H1 (cell line): ENCODE measurements around the gene SLC44A5. TPM values are rescaled to one million over a fixed set of nuclear protein-coding genes. Genes with fewer than 3 reads are reported as not detected.

Experiments
- CTCF ChIA-PET: fragments of 300-600 bp; sonication (Branson Sonifier 250); formaldehyde crosslinking; loops from one replicate; lab custom pipeline; 2021; ENCODE audit not compliant: partially characterized antibody; lab: Charles Lee
- POLR2A ChIA-PET: fragments of 300-600 bp; sonication (Branson Sonifier 250); formaldehyde crosslinking; loops from one replicate; lab custom pipeline; 2021; ENCODE audit warnings: inconsistent platforms; ENCODE audit not compliant: partially characterized antibody; lab: Charles Lee
- DNase-seq, 2 experiments: peaks; one replicate each; pipeline versions ENCODE4 v3.0.0 to v3.0.0-alpha.2; 2010 to 2022; ENCODE audit warnings: low spot score in 2 of 2, low read depth in 1 of 2, mixed read lengths in 1 of 2
- FAIRE-seq: peaks from 2 replicates; lab custom pipeline; 2011; peaks lifted over from hg19 to GRCh38; lab: Jason Lieb, UNC
- H2AFZ ChIP-seq: 2 replicates; pipeline ENCODE4 v1.8.1; 2012; ENCODE audit warnings: low read length, inconsistent platforms
- H2AK5ac ChIP-seq: 2 replicates; pipeline ENCODE4 v1.6.1; 2013; ENCODE audit warnings: low read depth, low read length
- H2BK120ac ChIP-seq: replicated peaks from 2 replicates; pipeline ENCODE3; 2013; ENCODE audit warnings: low read depth, low read length, inconsistent platforms
- H2BK12ac ChIP-seq: 2 replicates; pipeline ENCODE4 v1.6.1; 2013; ENCODE audit warnings: low read depth, low read length
- H2BK15ac ChIP-seq: 2 replicates; pipeline ENCODE4 v1.6.1; 2013; ENCODE audit warnings: low read length
- H2BK20ac ChIP-seq: 2 replicates; pipeline ENCODE4 v1.6.1; 2013; ENCODE audit warnings: low read length
- H2BK5ac ChIP-seq: 2 replicates; pipeline ENCODE4 v1.6.1; 2013; ENCODE audit warnings: low read depth, low read length
- H3K14ac ChIP-seq: 2 replicates; pipeline ENCODE4 v1.6.1; 2013; ENCODE audit warnings: inconsistent platforms; ENCODE audit not compliant: insufficient read length
- H3K18ac ChIP-seq: 2 replicates; pipeline ENCODE4 v1.6.1; 2013; ENCODE audit warnings: low read length; ENCODE audit errors: extremely low read depth
- H3K23ac ChIP-seq: 2 replicates; pipeline ENCODE4 v1.6.1; 2013; ENCODE audit warnings: inconsistent platforms; ENCODE audit not compliant: insufficient read length
- H3K23me2 ChIP-seq: 2 replicates; pipeline ENCODE4 v1.6.1; 2013; ENCODE audit warnings: low read depth, low read length
- H3K27ac ChIP-seq: 2 replicates; pipeline ENCODE4 v1.6.1; 2011; ENCODE audit warnings: low read depth, low read length, inconsistent platforms
- H3K27me3 ChIP-seq, 4 experiments: replicated peaks in 1 of 4; 1 replicate in 1 of 4; 2 replicates in 3 of 4; pipeline versions ENCODE4 v1.6.1 to v1.8.1; 2011 to 2013; ENCODE audit warnings: low read length in 3 of 4, mild to moderate bottlenecking in 3 of 4, inconsistent platforms in 2 of 4, mixed read lengths in 2 of 4, moderate library complexity in 1 of 4; ENCODE audit not compliant: control insufficient read depth in 3 of 4, insufficient read depth in 3 of 4; ENCODE audit errors: extremely low read depth in 1 of 4
- H3K36me3 ChIP-seq, 4 experiments: 2 replicates each; pipeline versions ENCODE4 v1.6.1 to v1.8.1; 2011 to 2013; ENCODE audit warnings: mild to moderate bottlenecking in 4 of 4, low read length in 3 of 4, moderate library complexity in 2 of 4, control low read depth in 1 of 4, inconsistent platforms in 1 of 4; ENCODE audit not compliant: insufficient read depth in 4 of 4, control insufficient read depth in 2 of 4
- H3K4ac ChIP-seq: replicated peaks from 2 replicates; pipeline ENCODE3; 2013; ENCODE audit warnings: low read length, low read depth, mixed read lengths, inconsistent platforms; ENCODE audit not compliant: insufficient read length
- H3K4me1 ChIP-seq, 4 experiments: replicated peaks in 1 of 4; 1 replicate in 1 of 4; 2 replicates in 3 of 4; pipeline versions ENCODE4 v1.6.1 to v1.8.1; 2011 to 2013; ENCODE audit warnings: low read length in 3 of 4, inconsistent platforms in 2 of 4, mixed read lengths in 1 of 4; ENCODE audit not compliant: insufficient read depth in 4 of 4, control insufficient read depth in 3 of 4
- H3K4me2 ChIP-seq, 2 experiments: 2 replicates each; pipeline versions ENCODE4 v1.6.1 to v1.8.1; 2011 to 2013; ENCODE audit warnings: low read depth in 2 of 2, low read length in 2 of 2, control low read depth in 1 of 2, inconsistent platforms in 1 of 2, mild to moderate bottlenecking in 1 of 2; ENCODE audit not compliant: insufficient read depth in 1 of 2
- H3K4me3 ChIP-seq, 4 experiments: fragments of 200-600, 300-600 bp in 1 of 4; sonication (generic), shearing (Covaris generic), sonication (Bioruptor Twin) in 1 of 4; 2 replicates each; pipeline versions ENCODE4 v1.5.1 to v1.8.1; 2011 to 2016; ENCODE audit warnings: low read length in 4 of 4, low read depth in 3 of 4, control low read depth in 2 of 4, inconsistent platforms in 2 of 4, mild to moderate bottlenecking in 2 of 4, mixed read lengths in 1 of 4, moderate library complexity in 1 of 4; ENCODE audit not compliant: insufficient read depth in 2 of 4; ENCODE audit errors: extremely low read depth in 1 of 4
- H3K56ac ChIP-seq: replicated peaks from 2 replicates; pipeline ENCODE3; 2013; ENCODE audit warnings: low read depth, mild to moderate bottlenecking, mixed read lengths, low read length, inconsistent platforms; ENCODE audit not compliant: insufficient read length
- H3K79me1 ChIP-seq: 2 replicates; pipeline ENCODE4 v1.6.1; 2013; ENCODE audit warnings: low read depth, low read length, control low read depth
- H3K79me2 ChIP-seq, 2 experiments: 2 replicates each; pipeline versions ENCODE4 v1.6.1 to v1.8.1; 2012 to 2013; ENCODE audit warnings: low read length in 2 of 2, mild to moderate bottlenecking in 2 of 2, inconsistent platforms in 1 of 2; ENCODE audit not compliant: insufficient read depth in 2 of 2, control insufficient read depth in 1 of 2
- H3K9ac ChIP-seq, 4 experiments: replicated peaks in 1 of 4; 1 replicate in 1 of 4; 2 replicates in 3 of 4; pipeline versions ENCODE4 v1.6.1 to v1.8.1; 2011 to 2013; ENCODE audit warnings: low read depth in 3 of 4, low read length in 3 of 4, control low read depth in 2 of 4, mild to moderate bottlenecking in 2 of 4, moderate library complexity in 2 of 4, inconsistent platforms in 1 of 4; ENCODE audit errors: extremely low read depth in 1 of 4
- H3K9me3 ChIP-seq, 2 experiments: 2 replicates each; pipeline versions ENCODE4 v1.6.1 to v1.8.1; 2012 to 2013; ENCODE audit warnings: mild to moderate bottlenecking in 2 of 2, moderate library complexity in 2 of 2, control low read depth in 1 of 2, inconsistent platforms in 1 of 2, low read depth in 1 of 2, low read length in 1 of 2, mixed read lengths in 1 of 2; ENCODE audit not compliant: insufficient read depth in 2 of 2
- H4K20me1 ChIP-seq, 2 experiments: replicated peaks in 1 of 2; 2 replicates each; pipeline versions ENCODE3 to v1.8.1; 2011 to 2013; ENCODE audit warnings: inconsistent platforms in 2 of 2, low read length in 2 of 2, mild to moderate bottlenecking in 1 of 2; ENCODE audit not compliant: insufficient read depth in 2 of 2, control insufficient read depth in 1 of 2
- H4K5ac ChIP-seq: 2 replicates; pipeline ENCODE4 v1.6.1; 2013; ENCODE audit warnings: low read length, low read depth, mixed read lengths, inconsistent platforms; ENCODE audit not compliant: insufficient read length
- H4K8ac ChIP-seq: 2 replicates; pipeline ENCODE4 v1.8.0; 2013; ENCODE audit warnings: mild to moderate bottlenecking, moderate library complexity, low read length, inconsistent platforms; ENCODE audit not compliant: insufficient read depth; ENCODE audit errors: extremely low read depth
- H4K91ac ChIP-seq: replicated peaks from 2 replicates; pipeline ENCODE3; 2013; ENCODE audit warnings: low read length, mixed read lengths, inconsistent platforms; ENCODE audit not compliant: insufficient read length
- BCL11A ChIP-seq, 2 experiments: IDR thresholded peaks; one replicate each; pipeline ENCODE4 v1.6.1; 2011; ENCODE audit warnings: low read depth in 2 of 2, low read length in 2 of 2, mild to moderate bottlenecking in 2 of 2
- BRCA1 ChIP-seq: IDR thresholded peaks from 2 replicates; pipeline ENCODE4 v1.6.1; 2012; ENCODE audit warnings: low read depth, low read length, improper control_type of control experiment
- CBX5 ChIP-seq: fragments of 300-800, 300-1000 bp; sonication (generic); IDR thresholded peaks from 2 replicates; pipeline ENCODE4 v1.7.1; 2016; ENCODE audit warnings: antibody characterized with exemption, low read length, low read depth
- CREB1 ChIP-seq: IDR thresholded peaks from 2 replicates; pipeline ENCODE4 v1.6.1; 2012; ENCODE audit warnings: inconsistent platforms
- EP300 ChIP-seq, 2 experiments: IDR thresholded peaks; 1 replicate in 1 of 2; 2 replicates in 1 of 2; pipeline ENCODE4 v1.6.1; 2011 to 2012; ENCODE audit warnings: low read depth in 2 of 2, low read length in 2 of 2, mild to moderate bottlenecking in 2 of 2, borderline replicate concordance in 1 of 2, inconsistent platforms in 1 of 2, moderate library complexity in 1 of 2
- KDM1A ChIP-seq: fragments of 200-600, 300-600 bp; sonication (generic); IDR thresholded peaks from 2 replicates; pipeline ENCODE4 v1.7.1; 2016; ENCODE audit warnings: mild to moderate bottlenecking, low read length, borderline replicate concordance
- MAFK ChIP-seq: IDR thresholded peaks from 2 replicates; pipeline ENCODE4 v1.6.1; 2012; ENCODE audit warnings: low read depth, mild to moderate bottlenecking, improper control_type of control experiment, low read length
- POLR2A ChIP-seq, 2 experiments: IDR thresholded peaks; 1 replicate in 1 of 2; 2 replicates in 1 of 2; pipeline ENCODE4 v1.6.1; 2011; ENCODE audit warnings: low read depth in 2 of 2, low read length in 2 of 2, mild to moderate bottlenecking in 2 of 2; ENCODE audit errors: control extremely low read depth in 1 of 2
- POLR2AphosphoS5 ChIP-seq: IDR thresholded peaks from 2 replicates; pipeline ENCODE4 v1.6.1; 2011; ENCODE audit warnings: low read depth, low read length
- RBBP5 ChIP-seq: IDR thresholded peaks from 2 replicates; pipeline ENCODE4 v1.7.1; 2012; ENCODE audit warnings: low read depth, mild to moderate bottlenecking, inconsistent platforms, low read length, moderate library complexity, borderline replicate concordance
- RFX5 ChIP-seq: IDR thresholded peaks from 2 replicates; pipeline ENCODE4 v1.6.1; 2011; ENCODE audit warnings: low read depth, low read length, improper control_type of control experiment, borderline replicate concordance
- RXRA ChIP-seq: IDR thresholded peaks from 2 replicates; pipeline ENCODE4 v1.6.1; 2011; ENCODE audit warnings: low read depth, mild to moderate bottlenecking, low read length, moderate library complexity; ENCODE audit not compliant: insufficient read depth
- SP4 ChIP-seq: IDR thresholded peaks from 2 replicates; pipeline ENCODE4 v1.6.1; 2012; ENCODE audit warnings: low read length, inconsistent platforms
- SRF ChIP-seq: IDR thresholded peaks from 2 replicates; pipeline ENCODE4 v1.6.1; 2011; ENCODE audit warnings: mild to moderate bottlenecking, low read depth, low read length, moderate library complexity
- WGBS, 2 experiments: shearing (Covaris generic) in 1 of 2; methylation state at CpG; one replicate each; pipeline versions ENCODE4 v1.1.6 to v1.1.7; 2013 to 2015; ENCODE audit warnings: low lambda C conversion rate in 2 of 2, mixed read lengths in 2 of 2, inconsistent platforms in 1 of 2, low coverage in 1 of 2, missing lambda C conversion rate in 1 of 2; ENCODE audit not compliant: insufficient replicate concordance in 2 of 2, insufficient coverage in 1 of 2, insufficient read length in 1 of 2; ENCODE audit errors: extremely low coverage in 1 of 2, missing lambda C conversion rate in 1 of 2; 5-methylcytosine and 5-hydroxymethylcytosine counted together
- polyA plus RNA-seq, 7 experiments: library from polyadenylated mRNA; depleted of rRNA in 3 of 7; stranded (reverse) in 5 of 7; unstranded in 2 of 7; fragments of >200 nt in 5 of 7; fragments of 200-250 nt in 2 of 7; gene quantifications; 1 replicate in 5 of 7; 2 replicates in 1 of 7; 4 replicates in 1 of 7; pipeline versions ENCODE4 v1.2.1 to v1.2.3, GENCODE V29; 2011 to 2013; ENCODE audit warnings: missing spikeins in 2 of 7, mixed read lengths in 2 of 7
- total RNA-seq: library from RNA; stranded (reverse); fragmentation: NEBNext Ultra II Directional; extraction: Animal tissue kit (Norgen Biotek cat#: 25700); gene quantifications from 2 replicates; pipeline ENCODE4 v1.2.1, GENCODE V29; 2021
- TF ChIP-seq, protein P1 (sequence below): IDR thresholded peaks from 2 replicates; pipeline ENCODE4 v1.6.1; 2011; ENCODE audit warnings: low read depth, mild to moderate bottlenecking, low read length; ENCODE audit not compliant: insufficient read depth

SLC44A5 gene
- total and polyA plus RNA-seq, 2 of the 8 experiments (the other 6 are each of a cell fraction or from before 2014, with no cell fraction given), result 1.8 to 3.3 TPM

DNA sequence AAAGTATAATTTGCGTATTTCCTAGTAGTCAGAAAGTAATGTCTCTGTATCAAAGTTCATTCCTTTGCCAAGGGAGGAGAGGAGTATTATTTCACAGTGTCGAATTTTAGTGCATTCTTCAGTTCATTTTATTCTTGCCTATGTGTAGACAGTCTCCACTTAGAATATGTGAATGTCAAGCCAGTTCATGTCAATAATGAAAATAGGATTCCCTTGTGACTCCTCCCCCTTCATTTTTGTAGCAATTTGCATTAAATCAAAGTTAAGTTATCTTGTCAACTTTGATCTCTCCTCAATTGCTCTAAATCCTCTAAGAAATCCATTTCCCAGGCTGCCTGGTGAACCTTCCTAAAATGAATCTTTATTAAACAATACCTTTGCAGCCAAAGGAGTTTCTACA, 179.1 kb downstream of the SLC44A5 start:
- no peak overlapping the region for H3K18ac ChIP-seq
- no peak overlapping the region for H2BK12ac ChIP-seq
- no peak overlapping the region for H2AK5ac ChIP-seq
- H3K9ac ChIP-seq, result no peak overlapping the region
- no peaks in the 10 kb centered on the region for H3K79me2 ChIP-seq
- WGBS, 2 experiments, result 87% methylated on average over 2 of the region's 2 CpGs; no CpG with 5 or more reads in 1 of the 2 experiments
- no peak overlapping the region for H3K23ac ChIP-seq
- ChIA-PET CTCF (interaction anchor here (1.4 kb wide), 1 partner anchor 8 kb away, joined by 4 read pairs; no protein-coding TSS in a partner anchor), POLR2A (no interaction called here)
- no peak overlapping the region for H2BK5ac ChIP-seq
- H2BK15ac ChIP-seq, result no peak overlapping the region
- H3K23me2 ChIP-seq, result no peaks in the 10 kb centered on the region
- H3K56ac ChIP-seq, result no peak overlapping the region
- H4K8ac ChIP-seq, result no peak overlapping the region
- no peak overlapping the region for H3K4me3 ChIP-seq
- no peak overlapping the region for H3K14ac ChIP-seq
- no peak overlapping the region for H2BK120ac ChIP-seq
- no peak for FAIRE-seq
- no peaks in the 10 kb centered on the region for H3K27me3 ChIP-seq
- no peaks in the 10 kb centered on the region for H3K9me3 ChIP-seq
- no peaks in the 10 kb centered on the region for H3K4me1 ChIP-seq
- DNase-seq, result no peak
- H3K27ac ChIP-seq, result no peak overlapping the region
- H3K36me3 ChIP-seq, result no peaks in the 10 kb centered on the region
- H4K20me1 ChIP-seq, result no peaks in the 10 kb centered on the region
- no peak overlapping the region for H3K4ac ChIP-seq
- H2BK20ac ChIP-seq, result no peak overlapping the region
- H3K79me1 ChIP-seq, result no peaks in the 10 kb centered on the region
- H2AFZ ChIP-seq, result no peak overlapping the region
- H3K4me2 ChIP-seq, result no peak overlapping the region
- H4K91ac ChIP-seq, result no peak overlapping the region
- H4K5ac ChIP-seq, result no peak overlapping the region
- TF ChIP-seq RXRA, result no peak
- no peak for TF ChIP-seq SP4
- TF ChIP-seq BRCA1, result no peak
- TF ChIP-seq, protein P1, sequence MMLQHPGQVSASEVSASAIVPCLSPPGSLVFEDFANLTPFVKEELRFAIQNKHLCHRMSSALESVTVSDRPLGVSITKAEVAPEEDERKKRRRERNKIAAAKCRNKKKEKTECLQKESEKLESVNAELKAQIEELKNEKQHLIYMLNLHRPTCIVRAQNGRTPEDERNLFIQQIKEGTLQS, result no peak
- no peak for TF ChIP-seq BCL11A (IDR thresholded peaks at IDR 0.05; ENCODE audit: low read depth in 2 of 2, low read length in 2 of 2)
- no peak for TF ChIP-seq CREB1
- no peak for TF ChIP-seq POLR2A (IDR thresholded peaks at IDR 0.05; ENCODE audit: control extremely low read depth in 1 of 2, low read depth in 2 of 2, low read length in 2 of 2)
- TF ChIP-seq RBBP5, result no peak
- no peak for TF ChIP-seq EP300 (IDR thresholded peaks at IDR 0.05; ENCODE audit: borderline replicate concordance in 1 of 2, low read depth in 2 of 2, low read length in 2 of 2)
- TF ChIP-seq KDM1A, result no peak
- TF ChIP-seq MAFK, result no peak
- TF ChIP-seq CBX5, result no peak
- TF ChIP-seq SRF, result no peak
- no peak for TF ChIP-seq POLR2AphosphoS5
- no peak for TF ChIP-seq RFX5
